Measurements from ENCODE around the gene GLT8D2.

DNA sequence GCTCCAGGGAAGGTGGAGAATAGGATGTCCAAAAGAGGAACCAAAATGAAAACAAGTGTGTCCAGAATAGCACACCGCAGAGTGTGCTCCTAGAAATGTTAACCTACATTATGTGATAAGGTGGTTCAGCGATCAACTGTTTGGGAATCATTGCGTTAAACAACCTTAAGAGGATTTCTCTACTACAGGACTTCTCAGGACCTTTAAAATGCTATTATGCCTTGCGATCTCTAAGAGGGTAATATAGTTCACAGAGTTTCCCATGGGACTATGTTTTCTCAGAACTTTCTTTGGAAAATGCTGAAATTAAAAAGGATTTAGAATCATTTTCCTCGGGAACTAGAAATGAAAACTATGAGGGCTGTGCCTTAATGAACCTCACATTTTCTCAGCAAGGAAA lies 1.8 kb downstream of the GLT8D2 start:
- TF ChIP-seq, protein P1, sequence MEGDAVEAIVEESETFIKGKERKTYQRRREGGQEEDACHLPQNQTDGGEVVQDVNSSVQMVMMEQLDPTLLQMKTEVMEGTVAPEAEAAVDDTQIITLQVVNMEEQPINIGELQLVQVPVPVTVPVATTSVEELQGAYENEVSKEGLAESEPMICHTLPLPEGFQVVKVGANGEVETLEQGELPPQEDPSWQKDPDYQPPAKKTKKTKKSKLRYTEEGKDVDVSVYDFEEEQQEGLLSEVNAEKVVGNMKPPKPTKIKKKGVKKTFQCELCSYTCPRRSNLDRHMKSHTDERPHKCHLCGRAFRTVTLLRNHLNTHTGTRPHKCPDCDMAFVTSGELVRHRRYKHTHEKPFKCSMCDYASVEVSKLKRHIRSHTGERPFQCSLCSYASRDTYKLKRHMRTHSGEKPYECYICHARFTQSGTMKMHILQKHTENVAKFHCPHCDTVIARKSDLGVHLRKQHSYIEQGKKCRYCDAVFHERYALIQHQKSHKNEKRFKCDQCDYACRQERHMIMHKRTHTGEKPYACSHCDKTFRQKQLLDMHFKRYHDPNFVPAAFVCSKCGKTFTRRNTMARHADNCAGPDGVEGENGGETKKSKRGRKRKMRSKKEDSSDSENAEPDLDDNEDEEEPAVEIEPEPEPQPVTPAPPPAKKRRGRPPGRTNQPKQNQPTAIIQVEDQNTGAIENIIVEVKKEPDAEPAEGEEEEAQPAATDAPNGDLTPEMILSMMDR (conservative IDR thresholded peaks at IDR 0.05 in 1 of 2, IDR thresholded peaks at IDR 0.05 in 1 of 2; ENCODE audit: low read depth in 1 of 2, low read length in 2 of 2), result no peak
- TF ChIP-seq EZH2 (IDR thresholded peaks at IDR 0.05; ENCODE audit: low read length, missing control alignments), result no peak

Data from fibroblast of lung (primary cell).